Measurements from ENCODE around the gene RNF130.
"Not testable (repeated sequence)": the region's sequence is repeated elsewhere in the genome, so short reads cannot be mapped to it uniquely, and the experiment has no call there.

- TF ChIP-seq CTCF (IDR thresholded peaks at IDR 0.05); POLR2A (IDR thresholded peaks at IDR 0.05); POLR2AphosphoS5 (IDR thresholded peaks at IDR 0.05; ENCODE audit: insufficient read depth in 1 of 2, low read depth in 1 of 2): not testable (repeated sequence)
Measured at GRCh38 chr5:180015523-180015922, 56.0 kb downstream of the RNF130 start.

Data from vagina (tissue), 2 donors.